GM23338 (cell line): ENCODE measurements around the gene KDM4F. TPM values are rescaled to one million over a fixed set of nuclear protein-coding genes. Genes with fewer than 3 reads are reported as not detected.

Source experiments
- ATAC-seq: fragments of 200-7000 bp; cut with Tn5 transposase; 3 replicates; pipeline ENCODE4 v1.9.1; 2020
- DNase-seq: peaks from one replicate; pipeline ENCODE4 v3.0.0-alpha.2; 2015; ENCODE audit warnings: low spot score
- H2AFZ ChIP-seq: fragments of 200-600 bp; sonication (generic); 2 replicates; pipeline ENCODE4 v1.8.0; 2016; ENCODE audit warnings: antibody characterized with exemption, mild to moderate bottlenecking, moderate library complexity
- H3F3A ChIP-seq: fragments of 200-600 bp; sonication (generic); replicated peaks from 2 replicates; pipeline ENCODE4 v1.8.0; 2017; ENCODE audit warnings: antibody characterized with exemption, mixed run types, low read depth
- H3K27ac ChIP-seq: fragments of 200-600 bp; sonication (generic); 2 replicates; pipeline ENCODE4 v1.6.1; 2016; ENCODE audit warnings: low read depth
- H3K27me3 ChIP-seq: fragments of 200-600 bp; sonication (generic); 2 replicates; pipeline ENCODE4 v1.8.0; 2016; ENCODE audit warnings: mild to moderate bottlenecking, mixed run types, moderate library complexity; ENCODE audit not compliant: insufficient read depth
- H3K36me3 ChIP-seq: fragments of 200-600 bp; sonication (generic); 2 replicates; pipeline ENCODE4 v1.8.0; 2016; ENCODE audit warnings: mild to moderate bottlenecking; ENCODE audit not compliant: insufficient read depth
- H3K4me1 ChIP-seq: fragments of 200-600 bp; sonication (generic); 2 replicates; pipeline ENCODE4 v1.8.0; 2016; ENCODE audit warnings: mild to moderate bottlenecking, moderate library complexity; ENCODE audit not compliant: insufficient read depth
- H3K4me2 ChIP-seq: fragments of 200-600 bp; sonication (generic); 2 replicates; pipeline ENCODE4 v1.7.1; 2017; ENCODE audit warnings: mixed run types
- H3K4me3 ChIP-seq: fragments of 200-600 bp; sonication (generic); 2 replicates; pipeline ENCODE4 v1.6.1; 2016; ENCODE audit warnings: mixed run types
- H3K79me2 ChIP-seq: fragments of 200-600 bp; sonication (generic); replicated peaks from 2 replicates; pipeline ENCODE4 v1.8.0; 2017; ENCODE audit warnings: mild to moderate bottlenecking; ENCODE audit not compliant: insufficient read depth
- H3K9me2 ChIP-seq: fragments of 200-600 bp; sonication (generic); 2 replicates; pipeline ENCODE4 v1.8.0; 2017; ENCODE audit not compliant: insufficient read depth
- H4K20me1 ChIP-seq: fragments of 200-600 bp; sonication (generic); replicated peaks from 2 replicates; pipeline ENCODE4 v1.8.0; 2017; ENCODE audit warnings: mild to moderate bottlenecking; ENCODE audit not compliant: insufficient read depth
- H3K27ac Mint-ChIP-seq: 2 replicates; pipeline ENCODE4 v1.8.0; 2020; ENCODE audit warnings: inconsistent platforms, mild to moderate bottlenecking, moderate library complexity, mixed read lengths
- H3K27me3 Mint-ChIP-seq: 3 replicates; pipeline ENCODE4 v1.8.0; 2022; ENCODE audit warnings: low read depth, mild to moderate bottlenecking, moderate library complexity, mixed read lengths, inconsistent platforms; ENCODE audit not compliant: insufficient read depth, poor library complexity
- H3K36me3 Mint-ChIP-seq: 3 replicates; pipeline ENCODE4 v1.8.0; 2021; ENCODE audit warnings: low read depth, mild to moderate bottlenecking, inconsistent platforms, moderate library complexity, mixed read lengths
- H3K4me1 Mint-ChIP-seq: 3 replicates; pipeline ENCODE4 v1.8.0; 2020; ENCODE audit warnings: mild to moderate bottlenecking, inconsistent platforms, mixed read lengths
- H3K4me3 Mint-ChIP-seq: 3 replicates; pipeline ENCODE4 v1.8.0; 2021; ENCODE audit warnings: moderate library complexity, mild to moderate bottlenecking, inconsistent platforms, mixed read lengths
- H3K9me3 Mint-ChIP-seq: 3 replicates; pipeline ENCODE4 v1.8.0; 2020; ENCODE audit warnings: moderate library complexity, mild to moderate bottlenecking, inconsistent platforms, mixed read lengths
- CREB1 ChIP-seq: fragments of 250-450 bp; sonication (Bioruptor Pico); IDR thresholded peaks from 2 replicates; pipeline ENCODE4 v1.5.0; 2020; ENCODE audit warnings: low read depth, mild to moderate bottlenecking, moderate library complexity
- ETS1 ChIP-seq: IDR thresholded peaks from 2 replicates; pipeline ENCODE4 v1.6.1; 2016; ENCODE audit warnings: antibody characterized with exemption
- EZH2 ChIP-seq: fragments of 200-600 bp; sonication (generic); IDR thresholded peaks from one replicate; pipeline ENCODE4 v1.8.0; 2017; ENCODE audit warnings: antibody characterized with exemption, mild to moderate bottlenecking, low read depth; ENCODE audit not compliant: unreplicated experiment
- EZH2phosphoT487 ChIP-seq: fragments of 200-600 bp; sonication (generic); IDR thresholded peaks from one replicate; pipeline ENCODE4 v1.8.1; 2018; ENCODE audit warnings: antibody characterized with exemption; ENCODE audit not compliant: unreplicated experiment
- JUNB ChIP-seq: IDR thresholded peaks from one replicate; pipeline ENCODE4 v1.6.1; 2016; ENCODE audit warnings: antibody characterized with exemption; ENCODE audit not compliant: unreplicated experiment
- NANOG ChIP-seq: IDR thresholded peaks from 2 replicates; pipeline ENCODE4 v1.6.1; 2016; ENCODE audit warnings: antibody characterized with exemption, borderline replicate concordance
- POLR2AphosphoS5 ChIP-seq: IDR thresholded peaks from 2 replicates; pipeline ENCODE4 v1.6.1; 2016; ENCODE audit warnings: antibody characterized with exemption, low read depth
- STAT1 ChIP-seq: IDR thresholded peaks from one replicate; pipeline ENCODE4 v1.6.1; 2016; ENCODE audit warnings: antibody characterized with exemption; ENCODE audit not compliant: unreplicated experiment
- ZNF114 ChIP-seq: fragments of 250-450 bp; sonication (Bioruptor Pico); IDR thresholded peaks from 2 replicates; pipeline ENCODE4 v1.5.0; 2020; ENCODE audit warnings: mild to moderate bottlenecking, moderate library complexity
- ZNF331 ChIP-seq: fragments of 250-450 bp; sonication (Bioruptor Pico); IDR thresholded peaks from 2 replicates; pipeline ENCODE4 v1.5.0; 2020; ENCODE audit warnings: low read depth, mild to moderate bottlenecking, moderate library complexity
- ZNF462 ChIP-seq: fragments of 250-450 bp; sonication (Bioruptor Pico); IDR thresholded peaks from 2 replicates; pipeline ENCODE4 v1.5.0; 2020; ENCODE audit warnings: mild to moderate bottlenecking, moderate library complexity
- polyA plus RNA-seq: library from polyadenylated mRNA; unstranded; fragments of >200 nt; fragmentation: Nextera tagmentation; extraction: Ambion mirVana; gene quantifications from 2 replicates; pipeline ENCODE4 v1.2.1, GENCODE V29; 2016
- total RNA-seq: library from RNA; depleted of rRNA; stranded (reverse); fragments of >200 nt; shearing (Covaris generic); gene quantifications from 2 replicates; pipeline ENCODE4 v1.2.3, GENCODE V29; 2014
- TF ChIP-seq, protein P1 (sequence below): IDR thresholded peaks from one replicate; pipeline ENCODE4 v1.6.1; 2018; ENCODE audit warnings: antibody characterized with exemption; ENCODE audit not compliant: unreplicated experiment
- TF ChIP-seq, protein P2 (sequence below), 2 experiments: fragments of 200-600 bp in 1 of 2; sonication (generic) in 1 of 2; conservative IDR thresholded peaks; 2 replicates each; pipeline versions ENCODE4 v1.5.1 to v1.6.1; 2016 to 2017; ENCODE audit warnings: antibody characterized with exemption in 2 of 2, low read depth in 2 of 2, mild to moderate bottlenecking in 2 of 2, moderate library complexity in 1 of 2

Gene KDM4F
- total and polyA plus RNA-seq, 2 experiments from 2014 or later = not detected

DNA sequence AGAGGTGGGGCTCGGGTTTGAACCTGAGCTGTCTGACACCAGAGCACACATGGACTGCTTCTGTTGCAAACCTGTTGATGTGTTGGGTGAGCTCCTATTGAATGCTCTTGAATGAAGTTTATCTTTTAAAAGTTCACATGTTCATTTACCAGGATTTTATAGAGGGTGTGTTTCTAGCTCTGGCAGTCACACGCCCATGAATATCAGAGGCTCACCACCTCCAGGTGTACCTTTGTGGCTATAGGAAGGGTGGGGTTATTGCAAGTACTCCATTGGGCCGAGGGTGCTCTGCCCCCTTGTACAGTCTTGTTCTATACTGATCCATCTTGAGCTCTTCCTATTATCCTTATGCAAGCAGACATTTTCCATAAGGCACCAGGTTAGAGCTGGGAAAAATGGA is 49.6 kb downstream of the KDM4F start:
- Mint-ChIP-seq H3K27me3 (peaks cover 5% of the 10 kb centered on the region), H3K4me1 (peaks cover under 1% of the 10 kb centered on the region), H3K36me3 (no peaks in the 10 kb centered on the region), H3K4me3 (no peak overlapping the region), H3K27ac (no peak overlapping the region), H3K9me3 (no peaks in the 10 kb centered on the region)
- Histone ChIP-seq H3K79me2 (no peaks in the 10 kb centered on the region), H3K4me1 (0 out of 2 replicates have a peak, but pooled peaks cover under 1% of the 10 kb centered on the region), H3K4me2 (no peak overlapping the region), H4K20me1 (no peaks in the 10 kb centered on the region; the same call in 1 of the 2 replicates), H3K4me3 (no peak overlapping the region), H3K27me3 (no peaks in the 10 kb centered on the region), H3F3A (no peaks in the 10 kb centered on the region), H3K36me3 (no peaks in the 10 kb centered on the region), H3K27ac (no peak overlapping the region), H2AFZ (no peak overlapping the region), H3K9me2 (no peaks in the 10 kb centered on the region)
- ATAC-seq (no peak), DNase-seq (no peak)
- TF ChIP-seq STAT1 = no peak
- TF ChIP-seq POLR2AphosphoS5 = no peak
- no peak for TF ChIP-seq JUNB
- no peak for TF ChIP-seq NANOG
- TF ChIP-seq ZNF114 (CRISPR knock-in tag) = no peak
- TF ChIP-seq ETS1 = no peak
- TF ChIP-seq EZH2phosphoT487 = no peak
- TF ChIP-seq ZNF331 (CRISPR knock-in tag) = no peak
- no peak for TF ChIP-seq CREB1 (CRISPR knock-in tag)
- TF ChIP-seq, protein P1, sequence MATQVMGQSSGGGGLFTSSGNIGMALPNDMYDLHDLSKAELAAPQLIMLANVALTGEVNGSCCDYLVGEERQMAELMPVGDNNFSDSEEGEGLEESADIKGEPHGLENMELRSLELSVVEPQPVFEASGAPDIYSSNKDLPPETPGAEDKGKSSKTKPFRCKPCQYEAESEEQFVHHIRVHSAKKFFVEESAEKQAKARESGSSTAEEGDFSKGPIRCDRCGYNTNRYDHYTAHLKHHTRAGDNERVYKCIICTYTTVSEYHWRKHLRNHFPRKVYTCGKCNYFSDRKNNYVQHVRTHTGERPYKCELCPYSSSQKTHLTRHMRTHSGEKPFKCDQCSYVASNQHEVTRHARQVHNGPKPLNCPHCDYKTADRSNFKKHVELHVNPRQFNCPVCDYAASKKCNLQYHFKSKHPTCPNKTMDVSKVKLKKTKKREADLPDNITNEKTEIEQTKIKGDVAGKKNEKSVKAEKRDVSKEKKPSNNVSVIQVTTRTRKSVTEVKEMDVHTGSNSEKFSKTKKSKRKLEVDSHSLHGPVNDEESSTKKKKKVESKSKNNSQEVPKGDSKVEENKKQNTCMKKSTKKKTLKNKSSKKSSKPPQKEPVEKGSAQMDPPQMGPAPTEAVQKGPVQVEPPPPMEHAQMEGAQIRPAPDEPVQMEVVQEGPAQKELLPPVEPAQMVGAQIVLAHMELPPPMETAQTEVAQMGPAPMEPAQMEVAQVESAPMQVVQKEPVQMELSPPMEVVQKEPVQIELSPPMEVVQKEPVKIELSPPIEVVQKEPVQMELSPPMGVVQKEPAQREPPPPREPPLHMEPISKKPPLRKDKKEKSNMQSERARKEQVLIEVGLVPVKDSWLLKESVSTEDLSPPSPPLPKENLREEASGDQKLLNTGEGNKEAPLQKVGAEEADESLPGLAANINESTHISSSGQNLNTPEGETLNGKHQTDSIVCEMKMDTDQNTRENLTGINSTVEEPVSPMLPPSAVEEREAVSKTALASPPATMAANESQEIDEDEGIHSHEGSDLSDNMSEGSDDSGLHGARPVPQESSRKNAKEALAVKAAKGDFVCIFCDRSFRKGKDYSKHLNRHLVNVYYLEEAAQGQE = no peak
- TF ChIP-seq ZNF462 = no peak
- TF ChIP-seq, protein P2, sequence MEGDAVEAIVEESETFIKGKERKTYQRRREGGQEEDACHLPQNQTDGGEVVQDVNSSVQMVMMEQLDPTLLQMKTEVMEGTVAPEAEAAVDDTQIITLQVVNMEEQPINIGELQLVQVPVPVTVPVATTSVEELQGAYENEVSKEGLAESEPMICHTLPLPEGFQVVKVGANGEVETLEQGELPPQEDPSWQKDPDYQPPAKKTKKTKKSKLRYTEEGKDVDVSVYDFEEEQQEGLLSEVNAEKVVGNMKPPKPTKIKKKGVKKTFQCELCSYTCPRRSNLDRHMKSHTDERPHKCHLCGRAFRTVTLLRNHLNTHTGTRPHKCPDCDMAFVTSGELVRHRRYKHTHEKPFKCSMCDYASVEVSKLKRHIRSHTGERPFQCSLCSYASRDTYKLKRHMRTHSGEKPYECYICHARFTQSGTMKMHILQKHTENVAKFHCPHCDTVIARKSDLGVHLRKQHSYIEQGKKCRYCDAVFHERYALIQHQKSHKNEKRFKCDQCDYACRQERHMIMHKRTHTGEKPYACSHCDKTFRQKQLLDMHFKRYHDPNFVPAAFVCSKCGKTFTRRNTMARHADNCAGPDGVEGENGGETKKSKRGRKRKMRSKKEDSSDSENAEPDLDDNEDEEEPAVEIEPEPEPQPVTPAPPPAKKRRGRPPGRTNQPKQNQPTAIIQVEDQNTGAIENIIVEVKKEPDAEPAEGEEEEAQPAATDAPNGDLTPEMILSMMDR (conservative IDR thresholded peaks at IDR 0.05; ENCODE audit: low read depth in 2 of 2) = no peak
- TF ChIP-seq EZH2 = no peak
